NCI-H524 treated with DMSO at 0.1 percent for 48 hours (cell line): ENCODE data around the gene ERP44.
"Not testable (repeated sequence)": the region's sequence is repeated elsewhere in the genome, so short reads cannot be mapped to it uniquely, and the experiment has no call there.

Experiments
- DNase-seq: peaks from one replicate; lab custom pipeline; 2025; lab: John Stamatoyannopoulos, UW

The ERP44 gene

DNA sequence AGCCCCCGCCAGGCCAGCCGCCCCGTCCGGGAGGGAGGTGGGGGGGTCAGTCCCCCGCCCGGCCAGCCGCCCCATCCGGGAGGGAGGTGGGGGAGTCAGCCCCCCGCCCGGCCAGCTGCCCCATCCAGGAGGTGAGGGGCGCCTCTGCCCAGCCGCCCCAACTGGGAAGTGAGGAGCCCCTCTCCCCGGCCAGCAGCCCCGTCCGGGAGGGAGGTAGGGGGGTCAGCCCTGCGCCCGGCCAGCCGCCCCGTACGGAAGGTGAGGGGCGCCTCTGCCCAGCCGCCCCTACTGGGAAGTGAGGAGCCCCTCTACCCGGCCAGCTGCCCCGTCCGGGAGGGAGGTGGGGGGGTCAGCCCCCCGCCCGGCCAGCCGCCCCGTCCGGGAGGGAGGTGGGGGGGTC, 30.8 kb downstream of the ERP44 start:
- not testable (repeated sequence) for DNase-seq

DNA sequence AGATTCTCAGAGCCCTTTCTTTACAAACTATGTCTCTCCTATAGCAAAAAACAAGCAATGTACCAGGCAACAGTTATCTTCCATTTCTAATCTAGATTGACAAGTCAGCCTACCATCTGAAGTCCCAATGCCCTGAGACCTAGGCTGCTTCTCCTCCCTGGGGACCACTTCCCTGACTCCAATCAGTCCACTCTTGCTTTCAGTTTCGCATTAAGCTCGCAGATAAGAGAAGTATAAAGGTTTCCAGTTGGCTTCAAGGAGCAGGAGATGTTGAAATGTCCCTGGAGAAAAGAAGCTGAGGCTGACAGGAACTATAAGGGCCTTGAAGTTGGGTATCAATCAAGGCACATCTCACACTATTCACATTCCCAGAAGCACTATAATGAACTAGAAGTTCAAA, 32.3 kb downstream of the ERP44 start:
- DNase-seq, result no peak

DNA sequence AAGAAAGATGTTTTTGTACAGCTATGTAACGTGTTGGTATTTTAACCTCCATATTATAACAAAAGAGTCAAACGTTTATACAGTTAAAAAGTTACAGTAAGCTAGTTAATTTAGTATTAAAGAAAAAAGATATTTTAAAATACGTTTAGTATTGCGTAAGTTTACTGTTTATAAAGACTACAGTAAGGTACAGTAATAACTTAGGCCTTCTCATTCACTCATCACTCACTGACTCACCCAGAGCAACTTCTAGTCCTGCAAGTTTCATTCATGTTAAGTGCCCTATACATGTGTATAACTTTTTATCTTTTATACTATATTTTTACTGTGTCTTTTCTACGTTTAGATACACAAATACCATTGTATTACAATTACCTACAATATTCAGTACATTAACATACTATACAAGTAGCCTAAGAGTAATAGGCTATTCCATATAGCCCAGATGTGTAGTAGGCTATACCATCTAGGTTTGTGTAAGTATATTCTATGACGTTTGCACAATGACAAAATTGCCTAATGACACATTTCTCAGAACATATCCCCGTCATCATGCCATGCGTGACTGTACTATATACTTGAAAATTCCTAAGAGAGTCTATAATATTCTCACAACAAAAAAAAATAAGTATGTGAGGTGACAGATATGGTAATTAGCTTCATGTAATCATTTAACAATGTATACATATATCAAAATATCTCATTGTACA, 33.8 kb downstream of the ERP44 start:
- no peak for DNase-seq

DNA sequence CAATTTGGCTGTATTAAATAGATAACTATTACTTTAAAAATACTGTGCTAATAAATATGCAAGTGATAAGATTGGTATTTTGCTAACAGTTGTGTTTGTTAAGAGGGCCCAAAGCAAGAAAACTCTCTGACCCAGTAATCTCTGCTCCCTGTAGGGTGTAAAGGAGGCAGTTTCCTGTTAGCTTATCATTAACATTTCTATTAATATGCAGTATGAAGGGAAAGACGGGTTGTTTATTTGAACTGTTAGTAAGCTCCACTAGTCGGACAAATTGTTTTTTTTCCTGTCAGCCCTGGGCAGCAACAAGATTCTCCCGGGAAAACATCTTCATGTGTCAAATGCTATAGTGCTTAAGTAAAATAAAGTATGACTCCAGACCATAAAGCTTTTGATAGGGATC, 35.6 kb downstream of the ERP44 start:
- no peak for DNase-seq

DNA sequence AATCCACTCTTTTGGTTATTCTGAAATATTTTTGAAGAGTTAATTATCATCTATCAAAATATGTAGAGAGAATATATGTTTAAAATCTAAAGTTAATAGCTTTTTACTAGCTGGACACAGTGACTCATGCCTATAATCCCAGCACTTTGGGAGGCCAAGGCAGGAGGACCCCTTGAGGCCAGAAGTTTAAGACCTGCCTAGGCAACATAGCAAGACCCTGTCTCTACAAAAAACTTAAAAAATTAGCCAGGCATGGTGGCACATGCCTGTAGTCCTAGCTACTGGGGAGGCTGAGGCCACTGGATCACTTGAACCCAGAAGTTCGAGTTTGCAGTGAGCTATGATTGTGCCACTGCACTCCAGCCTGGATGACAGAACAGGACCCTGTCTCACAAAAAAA, 36.1 kb downstream of the ERP44 start:
- not testable (repeated sequence) for DNase-seq

DNA sequence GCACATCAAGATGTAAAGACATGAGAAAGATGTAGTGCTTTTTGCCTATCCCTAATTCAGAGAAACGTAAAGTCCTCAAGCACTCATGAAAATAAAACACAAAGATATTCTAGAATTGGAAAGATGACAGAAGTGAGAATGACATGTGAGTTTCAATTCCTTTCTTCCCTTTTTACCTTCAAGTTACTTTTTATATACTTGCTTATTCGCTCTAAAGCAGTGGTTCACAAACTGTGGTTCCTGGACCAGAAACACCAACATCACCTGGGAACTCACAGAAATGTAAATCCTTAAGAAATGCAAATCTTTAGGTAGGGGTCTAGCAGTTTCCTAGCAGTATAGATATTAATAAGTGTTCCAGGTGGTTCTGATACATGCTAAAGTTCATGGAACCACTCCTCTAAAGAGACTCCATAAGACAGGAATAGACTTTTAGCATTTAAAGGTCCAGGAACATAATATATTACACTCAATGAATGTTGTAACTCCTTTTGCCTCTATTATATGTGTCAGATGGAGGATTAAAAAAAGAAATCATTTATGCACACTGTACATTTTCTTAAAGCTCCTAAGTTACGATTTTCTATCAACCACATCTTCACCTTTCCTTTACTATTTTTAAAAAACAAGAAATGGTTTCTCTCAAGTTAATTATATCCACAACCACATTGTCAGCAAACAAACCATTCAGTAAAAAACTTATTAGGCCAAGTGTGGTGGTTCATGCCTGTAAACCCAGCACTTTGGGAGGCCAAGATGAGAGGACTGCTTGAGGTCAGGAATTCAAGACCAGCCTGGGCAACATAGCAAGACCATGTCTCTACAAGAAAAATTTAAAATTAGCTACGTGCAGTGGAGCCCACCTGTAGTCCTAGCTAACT, 39.9 kb downstream of the ERP44 start:
- no peak for DNase-seq

DNA sequence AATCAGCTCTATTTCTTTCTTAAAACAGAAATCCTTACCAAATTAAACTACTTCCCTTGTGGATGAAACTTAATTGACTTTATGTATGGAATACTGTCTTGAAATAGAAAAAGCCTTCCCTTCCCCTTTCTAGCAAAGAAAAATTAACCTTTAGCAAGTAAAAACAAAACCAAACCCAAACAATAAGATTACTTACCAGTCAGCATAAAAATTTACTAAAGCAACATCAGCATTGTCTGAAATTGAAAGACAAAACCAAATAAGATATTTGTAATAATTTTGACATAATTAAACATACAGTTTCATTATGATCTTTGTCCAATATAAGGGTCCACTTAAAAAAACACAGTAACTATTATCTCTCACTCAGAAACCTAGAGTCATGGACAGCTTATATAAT, 41.2 kb downstream of the ERP44 start:
- no peak for DNase-seq

DNA sequence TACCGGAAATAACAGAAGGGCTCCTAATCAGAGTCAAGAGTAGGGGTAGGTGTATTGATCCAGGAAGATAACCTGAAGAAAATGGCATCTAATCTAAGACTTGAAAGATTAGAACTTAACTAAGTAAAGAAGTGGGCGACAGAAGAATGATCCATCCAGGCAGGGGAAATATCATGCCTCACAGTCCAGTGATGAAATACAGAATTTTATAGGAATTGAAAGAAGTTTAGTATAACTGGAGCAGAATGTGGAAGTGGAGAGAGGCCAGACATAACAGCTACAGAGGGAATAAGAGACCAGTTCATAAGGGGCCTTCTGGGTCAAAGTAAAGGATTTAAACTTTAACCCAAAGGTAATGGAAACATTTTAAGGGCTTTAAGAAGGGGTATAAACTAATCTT, 42.2 kb downstream of the ERP44 start:
- no peak for DNase-seq

DNA sequence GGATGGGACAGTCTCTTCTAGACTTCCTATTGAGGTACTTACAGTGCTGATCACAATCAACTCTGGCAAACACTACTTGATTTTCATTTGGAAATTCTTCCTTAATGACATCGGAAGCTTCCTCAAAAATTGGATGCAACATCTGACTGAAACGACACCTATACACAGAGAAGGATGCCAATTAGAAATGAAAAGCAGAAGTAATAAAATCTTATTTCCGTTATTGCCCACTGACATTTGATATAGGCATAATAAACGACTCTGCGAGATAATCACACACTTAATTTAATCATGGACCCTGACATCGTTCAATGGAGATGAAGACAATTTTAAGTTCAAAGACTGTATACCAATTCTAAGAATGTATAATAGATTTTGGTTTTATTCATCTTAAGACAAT, 46.4 kb downstream of the ERP44 start:
- DNase-seq, result no peak

DNA sequence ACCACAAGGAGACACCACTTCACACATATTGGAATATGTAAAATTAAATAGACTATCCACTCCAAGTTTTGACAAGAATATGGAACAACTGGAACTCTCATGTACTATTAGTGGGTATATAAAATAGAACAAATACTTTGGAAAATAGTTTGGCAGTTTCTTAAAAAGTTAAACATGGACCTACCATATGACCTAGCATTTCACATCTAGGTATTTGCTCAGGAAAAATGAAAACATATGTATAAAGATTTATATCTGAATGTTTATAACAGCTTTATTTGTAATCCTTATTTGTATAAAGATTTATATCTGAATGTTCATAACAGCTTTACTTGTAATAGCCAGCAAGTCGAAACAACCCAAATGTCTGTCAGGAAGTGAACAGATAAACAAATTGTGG, 49.2 kb downstream of the ERP44 start:
- no peak for DNase-seq

DNA sequence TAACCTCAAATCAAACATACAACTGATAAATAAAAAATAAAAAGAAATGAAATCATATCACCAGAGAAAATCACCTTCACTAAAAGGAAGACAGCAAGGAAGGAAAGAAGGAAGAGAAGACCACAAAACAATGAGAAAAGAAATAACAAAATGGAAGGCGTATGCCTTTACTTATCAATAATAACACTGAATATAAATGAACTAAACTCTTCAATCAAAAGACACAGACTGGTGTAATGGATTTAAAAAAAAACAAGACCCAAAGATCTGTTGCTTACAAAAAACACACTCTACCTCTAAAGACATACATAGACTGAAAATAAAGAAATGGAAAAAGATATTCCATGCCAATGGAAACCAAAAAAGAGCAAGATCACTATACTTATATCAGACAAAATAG, 60.3 kb downstream of the ERP44 start:
- DNase-seq, result no peak

DNA sequence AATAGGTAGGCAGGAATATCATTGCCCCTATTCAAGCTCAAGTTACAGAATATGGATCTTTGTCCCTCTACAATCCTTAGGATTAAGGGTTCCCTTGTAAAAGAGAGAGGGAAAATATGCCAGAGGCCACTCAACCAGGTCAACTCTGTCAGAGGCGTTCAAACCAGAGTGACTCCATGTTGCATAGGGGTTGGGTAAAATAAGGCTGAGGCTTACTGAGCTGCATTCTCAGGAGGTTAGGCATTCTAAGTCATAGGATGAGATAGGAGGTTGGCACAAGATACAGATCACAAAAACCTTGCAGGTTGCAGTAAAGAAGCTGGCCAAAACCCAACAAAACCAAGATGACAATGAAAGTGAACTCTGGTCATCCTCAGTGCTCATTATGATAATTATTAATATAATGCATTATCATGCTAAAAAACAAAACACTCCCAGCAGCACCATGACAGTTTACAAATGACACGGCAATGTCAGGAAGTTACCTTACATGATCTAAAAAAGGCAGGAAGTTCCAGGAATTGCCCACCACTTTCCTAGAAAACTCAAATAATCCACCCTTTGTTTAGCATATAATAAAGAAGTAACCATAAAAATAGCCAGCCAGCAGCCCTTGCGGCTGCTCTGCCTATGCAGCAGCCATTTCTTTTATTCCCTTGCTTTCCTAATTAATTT, 64.8 kb downstream of the ERP44 start:
- DNase-seq, result no peak

DNA sequence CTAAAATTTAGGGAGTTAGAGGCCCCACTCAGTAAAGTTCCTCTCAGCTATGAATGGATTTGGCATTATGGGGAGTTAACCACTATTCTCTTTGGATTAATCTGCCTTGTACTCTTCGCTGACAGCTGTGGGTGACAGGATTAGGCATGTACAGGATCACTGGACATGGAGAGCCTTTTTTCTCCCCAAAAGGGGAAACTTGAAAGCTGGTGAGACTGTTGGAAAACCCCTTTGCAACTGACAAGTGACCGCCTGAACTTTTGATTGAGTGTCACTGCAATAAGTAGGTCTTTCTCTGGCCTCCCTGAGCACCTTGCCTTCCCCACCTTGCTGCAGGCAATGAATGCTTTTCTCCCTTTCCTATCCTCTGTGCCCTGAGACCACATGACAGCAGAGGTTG, 68.3 kb downstream of the ERP44 start:
- DNase-seq, result no peak

DNA sequence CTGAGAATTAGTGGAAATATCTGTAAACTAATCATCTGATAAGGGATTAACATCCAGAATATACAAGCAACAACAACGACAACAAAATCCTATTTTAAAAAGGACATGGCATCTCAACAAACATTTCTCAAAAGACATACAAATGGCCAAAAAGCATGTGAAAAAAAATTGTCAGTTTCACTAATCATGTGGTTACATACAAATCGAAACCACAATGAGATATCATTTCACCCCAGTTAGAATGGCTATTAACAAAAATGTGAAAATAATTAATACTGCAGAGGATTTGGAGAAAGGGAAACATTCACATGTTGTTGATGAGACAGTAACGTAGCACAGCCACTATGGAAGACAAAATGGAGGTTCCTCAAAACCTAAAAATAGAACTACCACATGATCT, 69.5 kb downstream of the ERP44 start:
- DNase-seq, result no peak

DNA sequence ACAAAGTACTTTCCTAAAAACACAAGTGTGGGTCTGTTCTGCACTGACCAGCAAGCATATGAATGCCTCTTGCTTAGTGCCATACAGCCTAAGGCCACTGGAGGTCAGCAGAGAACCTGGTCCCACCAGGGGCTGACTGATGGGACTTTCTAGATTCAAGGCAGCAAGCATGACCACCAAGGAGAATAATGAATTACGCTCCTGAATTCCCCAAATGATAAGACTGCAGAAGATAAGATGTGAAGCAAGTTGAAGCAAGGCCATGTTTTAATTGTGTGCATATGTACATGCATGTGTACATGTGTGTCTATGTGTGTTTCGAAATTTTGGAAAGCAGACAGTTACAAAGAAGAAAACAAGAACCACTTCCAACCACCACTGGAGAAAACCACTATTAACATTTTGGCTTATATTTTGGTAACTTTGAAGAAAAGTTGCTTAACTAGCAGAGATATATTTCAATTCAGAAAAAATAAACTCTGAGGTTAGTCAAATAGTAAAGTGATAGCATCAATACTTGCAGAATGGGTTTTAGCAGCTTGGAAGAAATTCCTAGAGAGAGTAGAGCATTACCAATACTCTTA, 70.5 kb downstream of the ERP44 start:
- DNase-seq, result peak; percentile 16

DNA sequence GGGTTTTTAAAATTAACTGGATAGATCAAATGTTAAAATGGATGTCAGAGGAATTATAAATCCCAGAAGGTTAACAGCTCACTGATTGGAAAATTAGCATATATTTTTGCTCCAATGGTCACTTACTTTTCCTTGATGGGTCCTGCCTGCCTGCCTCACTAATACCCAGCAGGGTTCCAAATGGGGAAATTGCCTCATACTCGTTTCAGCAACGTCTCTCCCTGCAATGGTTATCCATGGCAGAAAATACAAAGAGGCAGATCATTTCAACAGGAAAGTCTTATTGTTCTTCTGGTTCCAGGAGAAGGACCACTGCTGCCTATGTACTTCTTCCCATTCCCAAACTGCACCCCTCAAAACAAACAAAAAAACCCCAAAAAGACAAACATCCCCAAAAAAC, 71.3 kb downstream of the ERP44 start:
- DNase-seq, result no peak

DNA sequence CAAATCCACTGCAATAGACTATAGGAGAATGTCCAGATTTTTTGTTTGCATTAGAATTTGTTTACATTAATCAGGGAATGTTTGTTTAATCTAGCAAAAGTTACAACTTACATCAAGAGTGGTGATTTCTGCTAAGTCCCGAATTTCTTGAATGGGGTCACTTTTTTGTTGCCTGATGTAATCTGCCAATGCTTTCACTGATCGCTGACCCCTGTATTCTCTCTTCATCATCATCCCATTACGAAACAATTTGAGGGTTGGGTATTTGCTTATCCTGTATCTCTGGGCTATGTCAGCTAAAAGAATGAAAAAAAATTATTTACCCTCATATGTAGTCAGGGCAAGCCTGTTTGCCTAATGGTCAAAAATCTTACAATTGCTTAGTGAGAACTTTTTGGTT, 76.9 kb downstream of the ERP44 start:
- DNase-seq, result no peak

DNA sequence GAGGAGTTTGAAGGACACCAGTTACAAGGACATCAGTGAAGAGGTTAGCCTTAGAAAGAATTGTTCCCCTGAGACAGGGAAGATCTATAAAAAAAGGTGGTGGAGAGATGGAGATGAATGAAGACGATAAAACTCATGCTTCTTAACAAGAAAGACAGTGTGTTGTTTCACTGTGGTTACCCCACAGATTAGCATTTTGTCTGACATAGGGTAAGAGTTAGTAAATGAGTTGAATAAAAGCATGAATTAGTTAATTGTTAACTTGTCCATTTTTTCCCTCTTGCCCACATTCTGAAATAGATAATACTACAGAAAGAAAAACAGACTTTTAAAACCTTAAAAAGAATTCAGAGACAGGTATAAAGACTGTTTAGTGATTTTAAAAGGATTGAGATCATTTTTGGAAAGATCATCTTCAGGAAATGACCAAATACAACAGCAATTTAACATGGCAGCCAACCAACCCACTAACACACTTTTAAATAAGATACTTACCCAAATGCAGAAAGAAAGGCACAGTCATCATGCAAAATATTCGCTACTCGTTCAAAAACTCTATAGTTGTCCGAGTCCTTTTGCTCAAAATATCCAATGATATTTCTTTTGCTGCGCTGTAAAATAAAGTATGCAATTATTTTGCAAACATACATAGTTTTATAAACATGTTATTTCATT, 78.5 kb downstream of the ERP44 start:
- DNase-seq, result no peak

DNA sequence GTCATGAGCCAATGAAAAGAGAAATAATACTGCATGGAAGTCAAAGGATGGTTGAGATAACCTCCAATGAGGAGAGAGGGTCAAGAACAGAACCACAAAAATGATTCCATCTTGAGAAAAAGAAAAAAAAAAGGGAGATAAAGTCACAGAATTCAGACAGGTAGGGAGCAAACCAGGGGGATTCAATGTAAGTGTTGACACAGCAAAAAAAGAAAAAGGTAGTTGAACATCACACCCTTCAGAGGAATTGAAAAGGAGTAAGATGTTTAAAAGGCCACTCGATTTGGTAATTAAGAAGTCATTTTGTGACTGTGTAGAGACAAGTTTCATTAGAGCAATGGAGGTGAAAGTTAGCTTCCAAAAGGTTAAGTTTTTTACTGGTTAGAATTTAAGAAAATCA, 79.3 kb downstream of the ERP44 start:
- DNase-seq, result no peak

DNA sequence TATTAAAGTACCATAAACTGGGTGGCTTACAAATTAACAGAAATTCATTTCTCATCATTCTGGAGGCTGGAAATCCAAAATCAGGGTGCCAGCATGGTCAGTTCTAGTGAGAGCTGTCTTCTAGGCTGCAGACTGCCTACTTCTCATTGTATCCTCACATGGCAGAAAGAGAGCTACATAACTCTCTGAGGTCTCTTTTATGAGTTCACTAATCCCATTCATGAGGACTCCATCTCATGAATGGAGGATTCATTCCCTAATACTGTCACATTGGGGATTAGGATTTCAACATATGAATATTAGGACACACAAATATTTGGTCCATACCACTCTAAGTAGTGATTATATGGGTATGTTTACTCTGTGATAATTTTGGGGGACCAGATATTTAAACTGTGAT, 84.0 kb downstream of the ERP44 start:
- DNase-seq, result no peak

DNA sequence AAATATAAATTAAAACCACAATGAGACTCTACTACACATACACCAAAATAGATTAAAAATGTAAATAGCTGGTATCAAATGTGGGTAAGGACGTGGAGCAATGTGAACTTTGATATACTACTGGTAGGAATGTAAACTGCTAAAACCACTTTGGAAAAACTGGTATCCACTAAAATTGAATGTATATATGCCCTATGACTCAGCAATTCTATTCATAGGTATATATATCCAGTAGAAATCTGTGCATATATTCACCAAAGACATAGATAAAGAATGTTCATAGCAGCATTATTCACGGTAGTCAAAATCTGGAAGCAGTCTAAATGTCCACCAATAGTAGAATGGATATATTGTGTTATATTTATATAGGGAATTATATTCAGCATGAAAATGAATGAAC, 85.2 kb downstream of the ERP44 start:
- no peak for DNase-seq

DNA sequence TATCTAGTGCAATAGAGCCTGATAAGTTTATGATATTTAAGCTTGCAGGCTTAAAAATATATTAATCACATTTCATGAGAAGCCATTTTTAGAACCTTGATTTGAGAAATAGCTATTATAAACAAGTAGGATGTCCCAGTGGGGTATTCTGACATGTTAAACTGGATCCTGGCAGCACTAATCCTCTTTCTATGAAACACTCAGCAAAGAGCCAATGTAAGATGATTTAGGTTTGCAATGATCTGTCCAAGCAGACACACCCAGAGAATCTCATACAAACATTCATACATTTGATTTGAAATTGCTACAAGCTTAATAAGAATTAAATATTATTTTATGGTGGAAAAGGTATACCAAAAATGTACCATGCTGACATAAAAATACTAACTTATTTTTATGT, 86.5 kb downstream of the ERP44 start:
- no peak for DNase-seq
